ENCODE results near the gene ING2. TPM values are rescaled to one million over a fixed set of nuclear protein-coding genes. Genes with fewer than 3 reads are reported as not detected.

ING2 gene
- total and polyA plus RNA-seq, 10 of the 15 experiments (the other 5 are each of a cell fraction or from before 2014, with no cell fraction given) = 3.3 to 16.1 (median 10.9) TPM

- TF ChIP-seq BCL11A (IDR thresholded peaks at IDR 0.05; ENCODE audit: low read depth, low read length) (no peak), NR2F1 (conservative IDR thresholded peaks at IDR 0.05) (peak; percentile 15; the same call in 1 of the 2 replicates), BACH1 (IDR thresholded peaks at IDR 0.05; ENCODE audit: borderline replicate concordance) (peak; percentile 4; the same call in 1 of the 2 replicates), SMARCA5 (IDR thresholded peaks at IDR 0.05) (no peak), DPF2 (IDR thresholded peaks at IDR 0.05) (peak; percentile 43), E2F8 (IDR thresholded peaks at IDR 0.05; ENCODE audit: low read depth, partially characterized antibody) (peak; percentile 83), CUX1 (IDR thresholded peaks at IDR 0.05; ENCODE audit: insufficient replicate concordance, low read depth, low read length) (no peak), ZBTB40 (IDR thresholded peaks at IDR 0.05; ENCODE audit: borderline replicate concordance) (peak; percentile 93), ZNF217 (IDR thresholded peaks at IDR 0.05) (no peak), BMI1 (IDR thresholded peaks at IDR 0.05; ENCODE audit: borderline replicate concordance) (peak; percentile 93), SPI1 (IDR thresholded peaks at IDR 0.05; ENCODE audit: borderline replicate concordance, insufficient read depth, low read depth, low read length) (peak; percentile 85), RB1 (IDR thresholded peaks at IDR 0.05; ENCODE audit: borderline replicate concordance) (0 out of 2 replicates have a peak, but pooled peaks have one; percentile 47), RELA (IDR thresholded peaks at IDR 0.05; ENCODE audit: borderline replicate concordance, partially characterized antibody) (peak; percentile 54), RAD51 (IDR thresholded peaks at IDR 0.05) (no peak)
These were observed 942 bp downstream of the ING2 start (continued) for GRCh38 chr4:183505611-183506388.
